Rectal smooth muscle tissue (tissue), 1 donor: ENCODE measurements around the gene SYNE4.
"Not testable (repeated sequence)": the region's sequence is repeated elsewhere in the genome, so short reads cannot be mapped to it uniquely, and the experiment has no call there.

ENCODE experiments used
- H3K27ac ChIP-seq: one replicate; pipeline ENCODE4 v1.7.0; 2013; ENCODE audit warnings: low read depth, low read length, inconsistent platforms
- H3K27me3 ChIP-seq: one replicate; pipeline ENCODE4 v1.7.0; 2013; ENCODE audit warnings: low read length; ENCODE audit not compliant: control insufficient read depth, insufficient read depth
- H3K36me3 ChIP-seq: one replicate; pipeline ENCODE4 v1.7.0; 2013; ENCODE audit warnings: low read length; ENCODE audit not compliant: control insufficient read depth, insufficient read depth
- H3K4me1 ChIP-seq: one replicate; pipeline ENCODE4 v1.7.0; 2013; ENCODE audit warnings: low read length; ENCODE audit not compliant: control insufficient read depth, insufficient read depth
- H3K4me3 ChIP-seq: one replicate; pipeline ENCODE4 v1.7.0; 2013; ENCODE audit warnings: low read length
- H3K9ac ChIP-seq: one replicate; pipeline ENCODE4 v1.7.0; 2013; ENCODE audit warnings: low read length

The SYNE4 gene

GRCh38 chr19:36008336-36008978 is at the start of gene SYNE4:
TSS of gene SYNE4 (minus strand) at chr19:36008813. CDS start at chr19:36008681, 132 bp downstream.
- H3K4me3 ChIP-seq: peak within 1 kb of the TSS; percentile 55
- H3K4me1 ChIP-seq: peaks cover 7% of the 10 kb centered on the region
- peak within 1 kb of the TSS; percentile 48 for H3K27ac ChIP-seq
- H3K36me3 ChIP-seq: no peaks in the 10 kb centered on the region
- no peaks in the 10 kb centered on the region for H3K27me3 ChIP-seq
- peak within 1 kb of the TSS; percentile 24 for H3K9ac ChIP-seq

DNA sequence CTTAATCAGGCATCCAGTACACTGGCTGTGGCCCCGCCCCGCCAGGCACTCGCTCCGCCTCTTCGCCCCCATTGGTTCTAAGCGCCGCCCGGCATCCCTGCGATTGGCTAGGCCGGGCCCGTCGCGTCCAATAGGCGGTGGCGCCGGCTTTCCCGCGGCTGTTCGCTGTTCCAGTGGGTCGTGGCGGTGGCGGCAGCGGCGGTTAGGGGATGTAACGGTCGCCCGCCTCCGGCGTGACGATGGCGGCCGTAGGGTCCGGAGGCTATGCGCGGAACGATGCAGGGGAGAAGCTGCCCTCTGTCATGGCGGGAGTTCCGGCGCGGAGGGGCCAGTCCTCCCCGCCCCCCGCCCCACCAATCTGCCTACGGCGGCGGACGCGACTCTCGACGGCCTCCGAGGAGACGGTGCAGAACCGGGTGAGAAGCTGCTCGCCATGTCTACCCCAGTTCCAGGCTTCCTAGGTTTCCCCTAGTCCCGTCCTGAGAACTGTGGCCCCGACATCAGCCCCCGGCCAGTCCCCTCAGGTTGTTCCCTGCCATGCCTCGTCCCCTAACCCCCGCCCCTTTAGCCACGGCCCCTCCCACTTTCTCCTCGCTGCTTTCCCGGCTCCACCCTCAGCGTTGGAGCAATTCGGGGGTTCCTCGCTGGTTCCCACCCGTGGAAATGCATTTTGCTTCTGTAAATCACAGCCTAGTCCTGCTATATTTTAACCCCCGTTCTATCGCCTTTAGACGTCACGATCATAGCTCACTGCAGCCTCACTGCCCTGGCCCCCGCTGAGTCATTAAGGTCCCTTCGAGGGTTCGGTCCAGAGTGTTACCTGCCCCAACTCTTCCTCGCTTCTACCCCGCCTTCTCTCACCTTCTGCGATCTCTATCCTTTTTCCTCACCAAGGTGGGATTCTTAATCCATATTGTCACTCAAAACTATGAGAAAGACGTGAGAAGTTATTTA is 46.4 kb upstream of the SYNE4 start, which contains the start of gene WDR62:
Gene WDR62 (plus strand): TSS at position 165 of the 954 bp plus-strand sequence. CDS start 75 bp downstream, at position 240.
- Histone ChIP-seq H3K36me3 (no peaks in the 10 kb centered on the region), H3K27me3 (no peaks in the 10 kb centered on the region), H3K4me1 (no peaks in the 10 kb centered on the region), H3K9ac (peak within 1 kb of the TSS; percentile 61), H3K27ac (peak within 1 kb of the TSS; percentile 93), H3K4me3 (peak within 1 kb of the TSS; percentile 94)

- peak within 1 kb of the TSS; percentile 94 for H3K4me3 ChIP-seq
- no peaks in the 10 kb centered on the region for H3K27me3 ChIP-seq
- H3K9ac ChIP-seq: peak within 1 kb of the TSS; percentile 61
- no peaks in the 10 kb centered on the region for H3K4me1 ChIP-seq
- no peaks in the 10 kb centered on the region for H3K36me3 ChIP-seq
- H3K27ac ChIP-seq: peak within 1 kb of the TSS; percentile 93
Measured at GRCh38 chr19:36054119-36054732, 45.6 kb upstream of the SYNE4 start, which contains the start of gene THAP8. TSS of gene THAP8 (minus strand) at chr19:36054285. CDS start at chr19:36054217, 68 bp downstream.

GRCh38 chr19:36051637-36052036 is 43.0 kb upstream of the SYNE4 start:
- Histone ChIP-seq H3K4me1 (peaks cover 5% of the 10 kb centered on the region), H3K9ac (no peak overlapping the region), H3K27me3 (no peaks in the 10 kb centered on the region), H3K27ac (no peak overlapping the region), H3K36me3 (no peaks in the 10 kb centered on the region), H3K4me3 (no peak overlapping the region)

DNA sequence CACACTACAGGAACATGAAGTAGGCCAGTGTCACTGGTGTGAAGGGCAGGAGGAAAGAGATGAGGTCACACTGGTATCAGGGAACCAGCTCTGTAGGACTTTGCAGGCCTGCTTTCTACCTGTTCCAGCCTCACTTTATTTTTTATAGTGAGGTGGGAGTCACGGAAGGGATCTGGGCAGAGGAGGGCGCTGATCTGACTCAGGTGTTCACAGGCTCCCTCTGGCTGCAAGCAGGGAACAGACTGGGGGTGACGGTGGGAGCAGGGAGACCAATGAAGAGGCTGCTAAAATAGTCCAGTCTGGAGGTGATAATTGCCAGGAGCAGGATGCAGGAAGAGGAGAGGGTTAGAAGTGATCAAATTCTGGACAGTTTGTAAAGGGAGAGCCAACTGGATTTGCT is 42.6 kb upstream of the SYNE4 start:
- no peaks in the 10 kb centered on the region for H3K36me3 ChIP-seq
- peaks cover 7% of the 10 kb centered on the region for H3K4me1 ChIP-seq
- no peak overlapping the region for H3K9ac ChIP-seq
- H3K27me3 ChIP-seq: no peaks in the 10 kb centered on the region
- no peak overlapping the region for H3K4me3 ChIP-seq
- no peak overlapping the region for H3K27ac ChIP-seq

DNA sequence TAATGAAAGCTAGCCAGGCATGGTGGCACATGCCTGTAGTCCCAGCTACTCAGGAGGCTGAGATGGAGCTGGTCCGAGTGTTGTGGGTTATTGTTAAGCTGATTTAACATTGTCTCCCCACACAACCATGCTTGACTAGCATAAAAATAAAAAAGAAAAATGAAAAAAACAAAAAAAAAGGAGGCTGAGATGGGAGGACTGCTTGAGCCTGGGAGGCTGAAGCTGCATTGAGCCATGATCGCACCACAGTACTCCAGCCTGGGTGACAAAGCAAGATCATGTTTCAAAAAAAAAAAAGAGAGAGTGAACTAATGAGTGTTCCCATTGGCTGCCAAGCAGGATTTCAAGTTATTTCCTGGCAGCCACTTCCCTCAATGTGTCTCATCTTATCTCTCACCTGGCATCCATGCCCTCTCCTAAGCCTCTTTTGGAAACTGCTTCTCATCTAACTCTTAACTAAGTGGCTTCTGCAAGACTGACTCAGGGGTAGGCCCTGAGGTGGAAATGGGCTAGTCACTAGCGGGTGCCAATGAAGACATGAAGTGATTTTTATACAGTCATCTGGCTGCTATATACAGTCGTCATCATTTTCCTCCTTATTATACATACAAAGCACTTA is 40.6 kb upstream of the SYNE4 start:
- H3K27me3 ChIP-seq: no peaks in the 10 kb centered on the region
- no peaks in the 10 kb centered on the region for H3K36me3 ChIP-seq
- H3K27ac ChIP-seq: no peak overlapping the region
- no peak overlapping the region for H3K9ac ChIP-seq
- peaks cover 10% of the 10 kb centered on the region for H3K4me1 ChIP-seq
- no peak overlapping the region for H3K4me3 ChIP-seq

DNA sequence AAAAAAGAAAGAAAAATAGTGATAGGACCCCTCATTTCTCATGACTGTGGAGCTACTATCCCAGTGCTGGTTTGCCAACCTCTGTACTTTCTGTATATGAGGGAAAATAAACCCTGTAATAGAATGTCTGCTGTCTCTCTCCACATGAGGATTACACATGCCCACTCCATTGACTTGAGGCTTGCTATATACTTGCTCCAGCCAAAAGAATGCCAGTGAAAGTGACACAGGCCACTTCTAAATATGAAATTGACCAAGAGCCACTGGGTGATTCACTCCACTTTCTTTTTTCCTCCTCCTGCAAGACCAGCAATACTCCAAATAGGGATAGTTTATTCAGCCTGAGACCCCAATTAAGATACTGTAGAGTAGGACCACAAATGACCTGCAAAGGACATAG is 39.2 kb upstream of the SYNE4 start:
- Histone ChIP-seq H3K4me1 (peaks cover 19% of the 10 kb centered on the region), H3K4me3 (no peak overlapping the region), H3K27me3 (no peaks in the 10 kb centered on the region), H3K27ac (no peak overlapping the region), H3K9ac (no peak overlapping the region), H3K36me3 (no peaks in the 10 kb centered on the region)

DNA sequence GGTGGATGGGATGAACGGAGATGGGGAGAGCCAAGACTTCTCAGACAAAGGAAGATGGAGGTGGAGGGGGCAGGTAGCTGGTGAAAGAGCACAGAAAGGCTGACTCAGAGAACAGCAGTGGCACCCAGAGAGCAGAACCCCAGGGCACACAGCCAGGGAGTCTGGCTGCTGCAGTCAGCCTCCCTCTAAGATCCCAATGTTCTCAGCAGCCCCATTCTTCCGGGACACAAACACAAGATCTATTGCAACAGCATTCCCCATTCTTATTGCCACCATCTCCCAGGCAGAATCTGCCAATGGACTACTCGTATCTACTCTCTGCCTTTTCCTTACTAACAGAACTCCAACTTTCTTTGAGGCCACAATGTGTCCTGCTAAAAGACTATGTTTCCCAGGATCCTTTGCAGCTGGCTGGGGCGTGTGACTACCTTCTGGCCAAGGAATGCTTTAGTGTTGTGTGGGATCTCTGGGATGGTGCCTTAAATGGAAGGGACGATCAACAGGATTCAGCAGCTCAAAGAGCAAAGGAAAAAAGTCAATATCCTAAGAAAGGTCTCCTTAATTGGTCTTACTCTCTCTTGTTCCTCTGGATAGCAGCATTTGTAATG is 37.9 kb upstream of the SYNE4 start:
- Histone ChIP-seq H3K4me1 (peaks cover 22% of the 10 kb centered on the region), H3K4me3 (no peak overlapping the region), H3K36me3 (no peaks in the 10 kb centered on the region), H3K27ac (peak overlapping the region; percentile 35), H3K27me3 (no peaks in the 10 kb centered on the region), H3K9ac (no peak overlapping the region)

DNA sequence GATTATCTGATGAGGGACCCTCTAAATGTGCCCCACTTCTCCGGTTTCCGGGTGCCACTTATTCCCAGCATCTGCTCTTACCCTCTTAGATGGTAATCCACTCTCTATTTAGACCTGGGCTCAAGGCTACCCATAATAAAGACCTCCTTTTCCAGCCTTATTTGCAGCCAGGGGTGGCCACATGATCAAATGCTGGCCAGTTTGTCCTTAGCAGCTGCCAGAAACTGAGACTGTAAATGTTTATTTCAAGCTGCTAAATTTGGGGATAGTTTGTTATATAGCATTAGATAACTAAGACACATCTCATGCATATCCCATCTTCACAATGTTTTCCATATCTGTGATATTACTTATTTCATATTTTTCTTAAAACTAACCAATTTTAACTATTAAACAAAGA is 35.3 kb upstream of the SYNE4 start:
- peak overlapping the region; percentile 57 for H3K27ac ChIP-seq
- no peaks in the 10 kb centered on the region for H3K27me3 ChIP-seq
- peaks cover 22% of the 10 kb centered on the region for H3K4me1 ChIP-seq
- H3K36me3 ChIP-seq: no peaks in the 10 kb centered on the region
- no peak overlapping the region for H3K9ac ChIP-seq
- H3K4me3 ChIP-seq: no peak overlapping the region

- Histone ChIP-seq H3K27me3 (no peaks in the 10 kb centered on the region), H3K9ac (no peak overlapping the region), H3K27ac (peak overlapping the region; percentile 5), H3K4me1 (peaks cover 19% of the 10 kb centered on the region), H3K36me3 (peaks cover 2% of the 10 kb centered on the region), H3K4me3 (no peak overlapping the region)
Measured at GRCh38 chr19:36041831-36042230, 33.2 kb upstream of the SYNE4 start.

- H3K27me3 ChIP-seq, H3K4me3 ChIP-seq, H3K9ac ChIP-seq, H3K27ac ChIP-seq, H3K36me3 ChIP-seq: not testable (repeated sequence)
- peaks cover 15% of the 10 kb centered on the region for H3K4me1 ChIP-seq
Measured at GRCh38 chr19:36041092-36041491, 32.5 kb upstream of the SYNE4 start.
